K562 (cell line): ENCODE results near the gene RAB6B. TPM values are rescaled to one million over a fixed set of nuclear protein-coding genes. Genes with fewer than 3 reads are reported as not detected.

Experiments used
- ATAC-seq: fragments of 200-7000 bp; cut with Tn5 transposase; 3 replicates; pipeline ENCODE4 v1.9.1; 2020; ENCODE audit warnings: moderate library complexity
- BruUV-seq: library from RNA; stranded (reverse); fragments of 400-500 nt; replicated peaks from 2 replicates; lab custom pipeline; 2021; lab: Mats Ljungman, UMichigan
- CTCF ChIA-PET: fragments of 300-600 bp; formaldehyde crosslinking; extraction: SDS; loops from one replicate; lab custom pipeline; 2021; ENCODE audit warnings: low intra/inter-chr PET ratio; lab: Yijun Ruan, JAX
- POLR2A ChIA-PET: fragments of 300-600, 350-650 bp; sonication (Branson Sonifier 250); formaldehyde crosslinking; extraction: SDS; loops from one replicate; lab custom pipeline; 2021; ENCODE audit warnings: antibody characterized with exemption, inconsistent platforms; lab: Yijun Ruan, JAX
- DNase-seq, 4 experiments: peaks; one replicate each; pipeline versions ENCODE4 v3.0.0 to v3.0.0-alpha.2; 2011 to 2018; ENCODE audit warnings: low spot score in 3 of 4, mixed read lengths in 3 of 4; ENCODE audit errors: extremely low read depth in 1 of 4
- FAIRE-seq: peaks from 2 replicates; lab custom pipeline; 2011; peaks lifted over from hg19 to GRCh38; lab: Jason Lieb, UNC
- H2AFZ ChIP-seq: 2 replicates; pipeline ENCODE4 v1.6.0; 2011; ENCODE audit warnings: low read depth, low read length, control low read depth, inconsistent platforms
- H3K27ac ChIP-seq: fragments of 200-600 bp; 3 replicates; pipeline ENCODE4 v1.8.0; 2011; ENCODE audit warnings: low read depth, mild to moderate bottlenecking, control low read depth, inconsistent platforms, low read length, moderate library complexity, mixed read lengths; ENCODE audit errors: extremely low read depth
- H3K27me3 ChIP-seq, 2 experiments: fragments of 300-600 bp in 1 of 2; 2 replicates in 1 of 2; 3 replicates in 1 of 2; pipeline versions ENCODE4 v1.6.0 to v1.8.0; 2011; ENCODE audit warnings: inconsistent platforms in 2 of 2, low read length in 2 of 2, mild to moderate bottlenecking in 1 of 2, mixed read lengths in 1 of 2, moderate library complexity in 1 of 2; ENCODE audit not compliant: control insufficient read depth in 2 of 2, insufficient read depth in 2 of 2
- H3K36me3 ChIP-seq: fragments of 300-600 bp; 3 replicates; pipeline ENCODE4 v1.8.0; 2011; ENCODE audit warnings: mild to moderate bottlenecking, low read length, inconsistent platforms; ENCODE audit not compliant: control insufficient read depth, insufficient read depth
- H3K4me1 ChIP-seq, 2 experiments: fragments of 200-600 bp in 1 of 2; replicated peaks in 1 of 2; 2 replicates in 1 of 2; 3 replicates in 1 of 2; pipeline versions ENCODE4 v1.5.1 to v1.8.0; 2011; ENCODE audit warnings: inconsistent platforms in 2 of 2, low read length in 2 of 2, mild to moderate bottlenecking in 1 of 2, mixed read lengths in 1 of 2, moderate library complexity in 1 of 2; ENCODE audit not compliant: control insufficient read depth in 2 of 2, insufficient read depth in 2 of 2
- H3K4me2 ChIP-seq: 2 replicates; pipeline ENCODE4 v1.6.1; 2011; ENCODE audit warnings: low read length, control low read depth, inconsistent platforms, mixed read lengths; ENCODE audit not compliant: insufficient read depth
- H3K4me3 ChIP-seq: fragments of 200-600 bp; sonication (generic), shearing (Covaris generic); 2 replicates; pipeline ENCODE4 v1.5.1; 2016; ENCODE audit warnings: control low read depth, inconsistent platforms
- H3K79me2 ChIP-seq: fragments of 200-600 bp; 3 replicates; pipeline ENCODE4 v1.8.0; 2011; ENCODE audit warnings: low read length, inconsistent platforms; ENCODE audit not compliant: control insufficient read depth, insufficient read depth
- H3K9ac ChIP-seq, 2 experiments: 2 replicates each; pipeline versions ENCODE4 v1.6.0 to v1.6.1; 2011; ENCODE audit warnings: low read depth in 2 of 2, low read length in 2 of 2, control low read depth in 1 of 2, inconsistent platforms in 1 of 2, mild to moderate bottlenecking in 1 of 2, mixed read lengths in 1 of 2; ENCODE audit not compliant: insufficient read depth in 1 of 2
- H3K9me1 ChIP-seq: one replicate; pipeline ENCODE4 v1.6.0; 2011; ENCODE audit warnings: inconsistent platforms, mild to moderate bottlenecking, low read length, moderate library complexity; ENCODE audit not compliant: control insufficient read depth, insufficient read depth
- H3K9me3 ChIP-seq: replicated peaks from 2 replicates; pipeline ENCODE4 v1.5.1; 2011; ENCODE audit warnings: low read depth, low read length, inconsistent platforms; ENCODE audit not compliant: control insufficient read depth, insufficient read depth
- H4K20me1 ChIP-seq: replicated peaks from 2 replicates; pipeline ENCODE4 v1.6.1; 2011; ENCODE audit warnings: low read length, inconsistent platforms, mixed read lengths; ENCODE audit not compliant: control insufficient read depth, insufficient read depth
- ATF7 ChIP-seq: fragments of 450-650 bp; IDR thresholded peaks from 2 replicates; pipeline ENCODE4 v1.7.1; 2014; ENCODE audit warnings: mild to moderate bottlenecking, moderate library complexity
- CHD1 ChIP-seq: fragments of 200-600 bp; sonication (generic); IDR thresholded peaks from one replicate; pipeline ENCODE4 v1.6.1; 2012; ENCODE audit warnings: mild to moderate bottlenecking, moderate library complexity, low read length, inconsistent platforms
- MED1 ChIP-seq: sonication (generic); formaldehyde crosslinking; IDR thresholded peaks from 2 replicates; pipeline ENCODE4 v1.8.1; 2023; ENCODE audit warnings: missing genetic modification reagents, borderline replicate concordance
- NONO ChIP-seq, 2 experiments: fragments of 200-400 bp in 1 of 2; fragments of 450-650 bp in 1 of 2; formaldehyde crosslinking in 1 of 2; IDR thresholded peaks; 2 replicates each; pipeline ENCODE4 v1.6.1; 2017; ENCODE audit warnings: low read depth in 2 of 2, mild to moderate bottlenecking in 2 of 2, moderate library complexity in 2 of 2, low read length in 1 of 2
- PHB2 ChIP-seq: fragments of 450-650 bp; IDR thresholded peaks from 2 replicates; pipeline ENCODE4 v1.6.1; 2017; ENCODE audit warnings: low read depth
- PHF21A ChIP-seq: fragments of 450-650 bp; IDR thresholded peaks from 2 replicates; pipeline ENCODE4 v1.6.1; 2017; ENCODE audit warnings: low read depth, borderline replicate concordance
- SMAD4 ChIP-seq: fragments of 250-450 bp; sonication (Bioruptor Pico); conservative IDR thresholded peaks from 2 replicates; pipeline ENCODE4 v1.8.0; 2021; ENCODE audit warnings: inconsistent platforms, mild to moderate bottlenecking, moderate library complexity
- ZBTB8A ChIP-seq: fragments of 450-650 bp; IDR thresholded peaks from 2 replicates; pipeline ENCODE4 v1.6.1; 2018; ENCODE audit warnings: mild to moderate bottlenecking, moderate library complexity; ENCODE audit not compliant: partially characterized antibody
- ZNF133 ChIP-seq: fragments of 250-450 bp; sonication (Bioruptor Pico); IDR thresholded peaks from 2 replicates; pipeline ENCODE4 v1.4.0; 2020; ENCODE audit warnings: mild to moderate bottlenecking
- ZZZ3 ChIP-seq: fragments of 450-650 bp; IDR thresholded peaks from 2 replicates; pipeline ENCODE4 v1.6.1; 2016; ENCODE audit warnings: antibody characterized with exemption, mild to moderate bottlenecking, moderate library complexity
- WGBS: fragments of 100-300 bp; shearing (Covaris generic); methylation state at CpG from one replicate; pipeline ENCODE4 v1.1.6; 2016; ENCODE audit warnings: low coverage, mixed read lengths; ENCODE audit not compliant: insufficient coverage; ENCODE audit errors: missing lambda C conversion rate; 5-methylcytosine and 5-hydroxymethylcytosine counted together
- in situ Hi-C: fragments of 300-500 bp; cut with MboI; formaldehyde crosslinking; loops from 4 replicates; pipeline ENCODE4 v1.15.0; 2018; ENCODE audit warnings: inconsistent platforms, mixed read lengths
- intact Hi-C: fragments of 100-400 bp; cut with micrococcal nuclease; formaldehyde crosslinking; loops from 2 replicates; pipeline ENCODE4 v1.14.2; 2022
- polyA plus RNA-seq, 8 experiments: library from polyadenylated mRNA; depleted of rRNA in 4 of 8; stranded (reverse) in 5 of 8; unstranded in 3 of 8; fragments of >200 nt; fragmentation: Nextera tagmentation in 2 of 8; fragmentation: Illumina TruSeq in 1 of 8; extraction: Ambion mirVana in 2 of 8; extraction: Trizol in 1 of 8; gene quantifications; 2 replicates each; pipeline versions ENCODE4 v1.2.1 to v1.2.3, GENCODE V29; 2011 to 2014; ENCODE audit warnings: inconsistent platforms in 1 of 8, missing spikeins in 1 of 8
- total RNA-seq, 7 experiments: library from RNA; depleted of rRNA in 6 of 7; stranded (reverse); fragments of >200 nt in 6 of 7; fragmentation: Illumina TruSeq in 2 of 7; extraction: Trizol in 2 of 7; gene quantifications; 2 replicates each; pipeline versions ENCODE4 v1.2.1 to v1.2.3, GENCODE V29; 2011 to 2021; ENCODE audit warnings: low replicate concordance in 1 of 7
- TF ChIP-seq, protein P1 (sequence below): fragments of 200-800 bp; sonication (Bioruptor generic); IDR thresholded peaks from 2 replicates; pipeline ENCODE4 v1.6.1; 2017; ENCODE audit warnings: missing genetic modification characterization, missing compliant biosample characterization
- TF ChIP-seq, protein P2 (sequence below): fragments of 250-450 bp; sonication (Bioruptor Pico); IDR thresholded peaks from 2 replicates; pipeline ENCODE4 v1.4.0; 2020

The RAB6B gene
- total and polyA plus RNA-seq, 9 of the 15 experiments (the other 6 are each of a cell fraction or from before 2014, with no cell fraction given) = 0.60 to 18.1 (median 1.5) TPM

DNA sequence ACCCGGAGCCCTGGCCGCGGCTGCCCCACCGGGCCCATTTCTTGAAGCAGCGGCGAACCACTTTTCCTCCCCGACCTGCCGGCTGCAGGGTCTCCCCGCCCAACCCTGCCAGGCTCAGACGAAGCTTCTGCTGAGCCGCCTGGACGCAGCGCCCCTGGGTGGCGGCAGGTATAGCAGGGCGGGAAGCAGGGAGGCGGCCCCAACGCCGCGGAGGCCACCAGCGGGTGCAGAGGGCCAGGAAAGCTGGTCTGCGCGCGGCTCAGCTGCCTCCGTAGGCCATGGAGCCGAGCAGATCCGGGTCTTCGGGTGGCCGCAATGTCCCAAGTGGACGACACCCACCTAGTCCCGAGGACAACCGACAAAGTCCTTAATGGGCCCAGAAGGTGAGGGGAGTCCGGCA lies 111.9 kb downstream of the RAB6B start (continued):
- TF ChIP-seq, protein P1, sequence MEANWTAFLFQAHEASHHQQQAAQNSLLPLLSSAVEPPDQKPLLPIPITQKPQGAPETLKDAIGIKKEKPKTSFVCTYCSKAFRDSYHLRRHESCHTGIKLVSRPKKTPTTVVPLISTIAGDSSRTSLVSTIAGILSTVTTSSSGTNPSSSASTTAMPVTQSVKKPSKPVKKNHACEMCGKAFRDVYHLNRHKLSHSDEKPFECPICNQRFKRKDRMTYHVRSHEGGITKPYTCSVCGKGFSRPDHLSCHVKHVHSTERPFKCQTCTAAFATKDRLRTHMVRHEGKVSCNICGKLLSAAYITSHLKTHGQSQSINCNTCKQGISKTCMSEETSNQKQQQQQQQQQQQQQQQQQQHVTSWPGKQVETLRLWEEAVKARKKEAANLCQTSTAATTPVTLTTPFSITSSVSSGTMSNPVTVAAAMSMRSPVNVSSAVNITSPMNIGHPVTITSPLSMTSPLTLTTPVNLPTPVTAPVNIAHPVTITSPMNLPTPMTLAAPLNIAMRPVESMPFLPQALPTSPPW (CRISPR knock-in tag) = no peak
- TF ChIP-seq CHD1 (no peak), ATF7 (no peak)
- TF ChIP-seq, protein P2, sequence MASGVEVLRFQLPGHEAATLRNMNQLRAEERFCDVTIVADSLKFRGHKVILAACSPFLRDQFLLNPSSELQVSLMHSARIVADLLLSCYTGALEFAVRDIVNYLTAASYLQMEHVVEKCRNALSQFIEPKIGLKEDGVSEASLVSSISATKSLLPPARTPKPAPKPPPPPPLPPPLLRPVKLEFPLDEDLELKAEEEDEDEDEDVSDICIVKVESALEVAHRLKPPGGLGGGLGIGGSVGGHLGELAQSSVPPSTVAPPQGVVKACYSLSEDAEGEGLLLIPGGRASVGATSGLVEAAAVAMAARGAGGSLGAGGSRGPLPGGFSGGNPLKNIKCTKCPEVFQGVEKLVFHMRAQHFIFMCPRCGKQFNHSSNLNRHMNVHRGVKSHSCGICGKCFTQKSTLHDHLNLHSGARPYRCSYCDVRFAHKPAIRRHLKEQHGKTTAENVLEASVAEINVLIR = no peak

DNA sequence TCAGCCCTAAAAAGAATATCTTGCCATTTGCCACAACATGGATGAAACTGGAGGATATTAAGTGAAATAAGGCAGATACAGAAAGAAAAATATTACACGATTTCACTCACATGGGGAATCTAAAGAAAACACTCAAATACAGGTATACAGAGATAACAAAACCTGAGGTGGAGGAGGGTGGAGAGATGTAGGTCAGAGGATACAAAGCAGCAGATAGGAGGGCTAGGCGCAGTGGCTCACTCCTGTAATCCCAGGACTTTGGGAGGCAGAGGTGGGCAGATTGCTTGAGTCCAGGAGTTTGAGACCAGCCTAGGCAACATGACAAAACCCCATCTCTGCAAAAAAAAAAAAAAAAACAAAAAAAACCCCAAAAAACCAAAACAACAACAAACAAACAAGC lies 113.2 kb downstream of the RAB6B start:
- no TSS peak for BruUV-seq
- 4% methylated on average over 2 of the region's 2 CpGs for WGBS
- Histone ChIP-seq H3K9ac (no peak overlapping the region), H3K9me1 (no peaks in the 10 kb centered on the region), H3K4me3 (no peak overlapping the region), H3K9me3 (no peaks in the 10 kb centered on the region), H3K79me2 (no peaks in the 10 kb centered on the region)
- ATAC-seq = no peak
- intact Hi-C loops = no loop called here
- POLR2A ChIA-PET = no interaction called here
- no peak for DNase-seq
- TF ChIP-seq PHB2 (no peak), MED1 (no peak), NONO (IDR thresholded peaks at IDR 0.05; ENCODE audit: low read depth in 2 of 2, low read length in 1 of 2) (no peak), PHF21A (no peak), ZBTB8A (no peak), ZZZ3 (no peak), ZNF133 (CRISPR knock-in tag) (no peak), SMAD4 (no peak)
- TF ChIP-seq, all 486 proteins: peak for 0
- H3K27me3 ChIP-seq = peaks cover 0 to 5% of the 10 kb centered on the region in 2 experiments; a peak in 1 of 5 replicates
- no peak overlapping the region for H3K27ac ChIP-seq
- H3K4me2 ChIP-seq = no peak overlapping the region
- no peaks in the 10 kb centered on the region for H4K20me1 ChIP-seq
- CTCF ChIA-PET = no interaction called here
- in situ Hi-C loops = no loop called here
- peaks cover 4 to 6% of the 10 kb centered on the region in 2 experiments; a peak in 4 of 5 replicates for H3K4me1 ChIP-seq
- FAIRE-seq = no peak
- H2AFZ ChIP-seq = no peak overlapping the region
- H3K36me3 ChIP-seq = no peaks in the 10 kb centered on the region
